Small intestine (tissue), 7 donors: ENCODE results near the gene ADGRG6. TPM values are rescaled to one million over a fixed set of nuclear protein-coding genes. Genes with fewer than 3 reads are reported as not detected.
A peak's percentile ranks its signal among the peaks of the same experiment; 100 is the strongest.
"Not testable (repeated sequence)": the region's sequence is repeated elsewhere in the genome, so short reads cannot be mapped to it uniquely, and the experiment has no call there.

Experiments
- DNase-seq, 2 donors: peaks; one replicate each; pipeline versions ENCODE4 v3.0.0 to v3.0.0-alpha.2; 2013
- FAIRE-seq: peaks from 2 replicates; lab custom pipeline; 2012; peaks lifted over from hg19 to GRCh38; lab: Jason Lieb, UNC
- H3K27ac ChIP-seq, 3 donors: one replicate each; pipeline ENCODE4 v1.5.1; 2013; ENCODE audit warnings: low read length in 2 of 3, mild to moderate bottlenecking in 2 of 3, control low read depth in 1 of 3, inconsistent platforms in 1 of 3, low read depth in 1 of 3, moderate library complexity in 1 of 3
- H3K27me3 ChIP-seq, 3 donors: one replicate each; pipeline ENCODE4 v1.6.1; 2013; ENCODE audit warnings: low read length in 3 of 3, inconsistent platforms in 1 of 3; ENCODE audit not compliant: control insufficient read depth in 3 of 3, insufficient read depth in 3 of 3
- H3K36me3 ChIP-seq, 3 donors: one replicate each; pipeline ENCODE4 v1.6.1; 2013; ENCODE audit warnings: low read length in 3 of 3, inconsistent platforms in 1 of 3, low read depth in 1 of 3, mild to moderate bottlenecking in 1 of 3, moderate library complexity in 1 of 3; ENCODE audit not compliant: control insufficient read depth in 3 of 3, insufficient read depth in 2 of 3
- H3K4me1 ChIP-seq, 3 donors: one replicate each; pipeline ENCODE4 v1.6.1; 2013; ENCODE audit warnings: low read length in 2 of 3, inconsistent platforms in 1 of 3, low read depth in 1 of 3, mild to moderate bottlenecking in 1 of 3, moderate library complexity in 1 of 3; ENCODE audit not compliant: control insufficient read depth in 3 of 3, insufficient read depth in 2 of 3
- H3K4me3 ChIP-seq, 3 donors: one replicate each; pipeline ENCODE4 v1.5.1; 2013; ENCODE audit warnings: low read length in 3 of 3, control low read depth in 1 of 3, inconsistent platforms in 1 of 3, low read depth in 1 of 3, mild to moderate bottlenecking in 1 of 3, moderate library complexity in 1 of 3
- H3K9me3 ChIP-seq, 2 donors: one replicate each; pipeline ENCODE4 v1.6.1; 2013; ENCODE audit warnings: low read depth in 1 of 2, low read length in 1 of 2; ENCODE audit not compliant: control insufficient read depth in 2 of 2, insufficient read depth in 1 of 2
- WGBS, 3 donors: extraction: QIAGEN DNeasy Blood & Tissue Kit; methylation state at CpG; one replicate each; pipeline ENCODE4 v1.1.7; 2013; 5-methylcytosine and 5-hydroxymethylcytosine counted together
- polyA plus RNA-seq, 4 donors: library from polyadenylated mRNA; stranded (reverse) in 3 of 4; unstranded in 1 of 4; fragments of 200-250 nt in 3 of 4; fragments of 120-200 nt in 1 of 4; gene quantifications; one replicate each; pipeline versions ENCODE4 v1.2.1 to v1.2.3, GENCODE V29; 2013
- donor health status: healthy with polysubstance abuse.
- donor health status: control.
- donor health status: control.
- donor health status: Bipolar disorder and iron deficiency.
- donor health status: healthy.

The ADGRG6 gene
- polyA plus RNA-seq, 4 donors, result 5.4 to 25.8 (median 11.1) TPM

- FAIRE-seq (no peak), DNase-seq (peak in 1 of 2 donors; percentile 45)
- no peaks in the 10 kb centered on the region for H3K4me1 ChIP-seq
- H3K27ac ChIP-seq, result no peak overlapping the region
- peaks cover 0 to 5% (median 2%) of the 10 kb centered on the region in 3 donors for H3K36me3 ChIP-seq
- H3K4me3 ChIP-seq, result no peak overlapping the region
- no peaks in the 10 kb centered on the region for H3K27me3 ChIP-seq
- no peaks in the 10 kb centered on the region for H3K9me3 ChIP-seq
Measured at GRCh38 chr6:142416686-142417085, 114.9 kb downstream of the ADGRG6 start.

GRCh38 chr6:142417331-142417750 lies 115.5 kb downstream of the ADGRG6 start:
- H3K4me1 ChIP-seq, result no peaks in the 10 kb centered on the region
- peaks cover 0 to 5% (median 2%) of the 10 kb centered on the region in 3 donors for H3K36me3 ChIP-seq
- no peak overlapping the region for H3K4me3 ChIP-seq
- no peaks in the 10 kb centered on the region for H3K27me3 ChIP-seq
- no peak overlapping the region for H3K27ac ChIP-seq
- FAIRE-seq (no peak), DNase-seq (no peak)
- WGBS, 3 donors, result 71 to 91% (median 82%) methylated on average over 1 of the region's 1 CpG
- H3K9me3 ChIP-seq, result no peaks in the 10 kb centered on the region

GRCh38 chr6:142419071-142419470 lies 117.3 kb downstream of the ADGRG6 start:
- Histone ChIP-seq H3K36me3 (peaks cover 0 to 5% (median 2%) of the 10 kb centered on the region in 3 donors), H3K4me3 (no peak overlapping the region), H3K27ac (no peak overlapping the region), H3K4me1 (no peaks in the 10 kb centered on the region), H3K9me3 (no peaks in the 10 kb centered on the region), H3K27me3 (no peaks in the 10 kb centered on the region)
- FAIRE-seq (no peak), DNase-seq (no peak)
- WGBS, 3 donors, result 67 to 75% (median 75%) methylated on average over 3 of the region's 3 CpGs

GRCh38 chr6:142420802-142421201 lies 119.0 kb downstream of the ADGRG6 start:
- Histone ChIP-seq H3K36me3 (peaks cover 0 to 5% (median 0%) of the 10 kb centered on the region in 3 donors), H3K4me3 (no peak overlapping the region), H3K27ac (no peak overlapping the region), H3K4me1 (no peaks in the 10 kb centered on the region), H3K27me3 (no peaks in the 10 kb centered on the region), H3K9me3 (no peaks in the 10 kb centered on the region)
- DNase-seq (no peak), FAIRE-seq (no peak)

GRCh38 chr6:142421285-142422117 lies 119.7 kb downstream of the ADGRG6 start:
- Histone ChIP-seq H3K36me3 (peaks cover 0 to 3% (median 2%) of the 10 kb centered on the region in 3 donors), H3K4me1 (no peaks in the 10 kb centered on the region), H3K27ac (no peak overlapping the region), H3K9me3 (no peaks in the 10 kb centered on the region), H3K27me3 (no peaks in the 10 kb centered on the region), H3K4me3 (no peak overlapping the region)
- FAIRE-seq, result no peak
- DNase-seq, result no peak

- peak in 1 of 2 donors; percentile 51 for DNase-seq
- H3K27me3 ChIP-seq, H3K9me3 ChIP-seq, H3K27ac ChIP-seq, H3K4me3 ChIP-seq, H3K36me3 ChIP-seq, FAIRE-seq, H3K4me1 ChIP-seq: not testable (repeated sequence)
- 95 to 96% (median 95%) methylated on average over 2 of the region's 2 CpGs for WGBS, 3 donors
Measured at GRCh38 chr6:142426444-142427132, 124.8 kb downstream of the ADGRG6 start.

- not testable (repeated sequence) for H3K27me3 ChIP-seq, H3K9me3 ChIP-seq, H3K36me3 ChIP-seq, H3K4me3 ChIP-seq, H3K27ac ChIP-seq, DNase-seq, H3K4me1 ChIP-seq, FAIRE-seq
- WGBS, 3 donors, result 88 to 97% (median 91%) methylated on average over 2 of the region's 2 CpGs
Measured at GRCh38 chr6:142428468-142428867, 126.7 kb downstream of the ADGRG6 start.

GRCh38 chr6:142429195-142429594 lies 127.4 kb downstream of the ADGRG6 start:
- H3K27ac ChIP-seq, result no peak overlapping the region
- no peaks in the 10 kb centered on the region for H3K4me1 ChIP-seq
- DNase-seq, result no peak
- H3K9me3 ChIP-seq, result peaks cover 0 to 8% of the 10 kb centered on the region in 2 donors
- no peak overlapping the region for H3K4me3 ChIP-seq
- FAIRE-seq, result no peak
- no peaks in the 10 kb centered on the region for H3K27me3 ChIP-seq
- peaks cover 0 to 11% (median 0%) of the 10 kb centered on the region in 3 donors for H3K36me3 ChIP-seq
